Activated T-helper 2 cell treated with anti-CD3 and anti-CD28 coated beads, Interferon-gamma antibody, Interleukin-2, Interleukin-4, amounts not matched to agents 10 μg/mL and 5 μg/mL and 100 μg/mL, durations not matched to agents 14 hours and 24 hours and 36 hours (primary cell): ENCODE measurements around the gene SGCD. TPM values are rescaled to one million over a fixed set of nuclear protein-coding genes. Genes with fewer than 3 reads are reported as not detected.
A peak's percentile ranks its signal among the peaks of the same experiment; 100 is the strongest.

Experiments used
- DNase-seq: peaks from one replicate; pipeline ENCODE4 v3.0.0; 2021; ENCODE audit warnings: low spot score
- H3K27ac Mint-ChIP-seq: one replicate; pipeline ENCODE4 v1.8.0; 2021; ENCODE audit warnings: mixed read lengths
- H3K27me3 Mint-ChIP-seq: one replicate; pipeline ENCODE4 v1.8.0; 2021; ENCODE audit warnings: low read depth, mixed read lengths
- H3K36me3 Mint-ChIP-seq: one replicate; pipeline ENCODE4 v1.8.0; 2021; ENCODE audit warnings: low read depth, mixed read lengths
- H3K4me1 Mint-ChIP-seq: one replicate; pipeline ENCODE4 v1.8.0; 2021; ENCODE audit warnings: low read depth, mixed read lengths
- H3K4me3 Mint-ChIP-seq: one replicate; pipeline ENCODE4 v1.8.0; 2021; ENCODE audit warnings: low read depth, mild to moderate bottlenecking, moderate library complexity, mixed read lengths
- H3K9me3 Mint-ChIP-seq: one replicate; pipeline ENCODE4 v1.8.0; 2021; ENCODE audit warnings: mixed read lengths
- intact Hi-C: fragments of 100-400 bp; cut with micrococcal nuclease; formaldehyde crosslinking; loops from one replicate; pipeline ENCODE4 v1.15.1; 2023
- total RNA-seq: library from RNA; stranded (reverse); gene quantifications from 2 replicates; pipeline ENCODE4 v1.2.3, GENCODE V29; 2022

The SGCD gene
- total RNA-seq, 1 donor from 2014 or later = not detected

DNA sequence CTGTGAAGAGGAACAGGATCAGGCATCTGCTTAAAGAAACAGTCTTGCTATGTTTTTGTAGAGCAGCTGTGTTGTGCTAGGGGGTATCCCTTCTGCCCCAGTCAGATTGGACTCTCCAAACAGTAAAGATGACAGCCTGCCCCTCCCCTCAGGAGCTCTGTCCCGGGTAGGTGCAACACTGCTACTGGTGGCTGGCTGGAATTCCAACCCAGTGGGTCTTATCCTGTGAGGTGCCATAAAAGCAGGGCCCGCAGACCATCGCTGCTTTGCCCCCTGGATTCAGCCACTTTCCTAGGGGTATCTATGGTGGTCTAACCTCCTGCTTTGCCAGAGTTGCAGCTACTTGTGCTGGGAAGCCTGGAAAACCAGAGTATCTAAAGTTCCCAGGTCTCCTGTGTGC, 408.5 kb downstream of the SGCD start:
- H3K36me3 Mint-ChIP-seq = no peaks in the 10 kb centered on the region
- no peak overlapping the region for H3K27ac Mint-ChIP-seq
- intact Hi-C loops = no loop called here
- no peaks in the 10 kb centered on the region for H3K4me1 Mint-ChIP-seq
- H3K9me3 Mint-ChIP-seq = no peaks in the 10 kb centered on the region
- peaks cover 20% of the 10 kb centered on the region for H3K27me3 Mint-ChIP-seq
- DNase-seq = no peak
- H3K4me3 Mint-ChIP-seq = no peak overlapping the region

DNA sequence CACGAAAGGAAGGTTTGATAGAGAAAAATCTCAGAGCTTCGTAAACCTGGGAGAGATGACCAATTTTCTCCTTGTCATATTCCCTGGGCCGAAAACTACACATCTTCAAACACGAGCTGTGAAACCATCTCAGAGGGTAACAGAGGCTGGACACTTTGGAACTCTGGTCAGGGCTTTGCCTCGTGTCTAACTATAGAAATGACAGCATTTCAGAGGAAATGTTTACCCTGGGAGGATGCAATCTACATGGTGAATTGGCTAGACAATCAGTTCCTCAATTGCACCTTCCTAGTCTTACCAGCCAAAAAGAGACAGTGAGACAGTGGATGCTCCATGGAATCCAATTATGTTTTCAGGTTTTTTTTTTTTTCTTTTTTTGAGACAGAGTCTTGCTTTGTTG, 414.6 kb downstream of the SGCD start:
- Mint-ChIP-seq H3K9me3 (no peaks in the 10 kb centered on the region), H3K27ac (no peak overlapping the region), H3K4me3 (no peak overlapping the region), H3K36me3 (no peaks in the 10 kb centered on the region), H3K27me3 (peaks cover 11% of the 10 kb centered on the region), H3K4me1 (no peaks in the 10 kb centered on the region)
- no peak for DNase-seq
- intact Hi-C loops = no loop called here

DNA sequence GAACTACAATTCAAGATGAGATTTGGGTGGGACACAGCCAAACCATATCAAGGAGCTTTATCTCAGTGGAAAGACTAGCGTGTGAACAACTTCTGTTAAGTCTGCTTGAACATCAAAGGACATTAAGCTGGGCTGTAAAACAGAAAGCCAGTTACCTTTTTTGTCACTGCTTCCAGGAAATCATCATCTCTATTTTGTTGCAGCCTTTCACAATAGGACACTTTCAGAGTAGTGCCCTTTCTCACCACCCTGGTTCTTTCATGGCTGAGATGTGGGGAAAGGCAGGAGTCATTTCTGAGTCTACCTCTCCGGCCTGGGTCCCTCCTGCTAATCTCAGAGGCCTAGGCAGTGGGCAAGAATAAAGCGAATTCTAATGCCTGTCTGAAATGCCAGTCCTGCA, 426.9 kb downstream of the SGCD start:
- no peak overlapping the region for H3K4me3 Mint-ChIP-seq
- peaks cover 4% of the 10 kb centered on the region for H3K27me3 Mint-ChIP-seq
- DNase-seq = no peak
- intact Hi-C loops = no loop called here
- H3K4me1 Mint-ChIP-seq = peaks cover 9% of the 10 kb centered on the region
- peak overlapping the region; percentile 42 for H3K27ac Mint-ChIP-seq
- H3K9me3 Mint-ChIP-seq = no peaks in the 10 kb centered on the region
- H3K36me3 Mint-ChIP-seq = no peaks in the 10 kb centered on the region

DNA sequence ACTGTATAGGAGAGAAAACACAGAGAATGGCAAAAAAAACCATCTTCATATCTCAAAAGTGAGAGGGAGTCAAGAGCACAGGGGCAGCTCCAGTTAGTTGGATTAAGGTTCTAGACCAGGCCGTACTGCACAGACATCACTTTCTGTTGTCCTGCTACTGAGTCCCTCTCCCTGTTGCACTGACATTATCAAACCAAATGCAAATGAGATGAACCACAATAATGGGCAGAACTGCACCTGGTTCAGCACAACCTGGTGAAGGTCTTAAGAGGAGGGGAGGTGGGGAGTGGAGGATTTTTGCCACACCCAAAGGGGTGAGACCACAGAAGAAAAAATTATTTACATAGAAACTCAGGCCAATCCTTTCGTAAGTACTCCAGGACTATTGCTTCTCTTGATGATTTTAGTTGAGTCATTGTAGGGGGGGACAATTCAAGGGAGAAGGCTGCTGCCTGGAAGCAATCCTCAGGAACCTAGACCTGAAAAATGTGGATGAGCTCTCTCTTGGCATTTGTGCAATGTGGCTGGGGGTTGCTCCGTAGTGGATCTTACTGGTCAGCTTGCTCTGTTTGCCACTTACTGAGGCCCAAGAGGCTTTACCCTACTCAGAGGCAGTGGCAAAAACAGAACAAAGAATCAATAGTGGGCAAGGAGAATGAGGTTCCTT, 428.6 kb downstream of the SGCD start:
- Mint-ChIP-seq H3K36me3 (no peaks in the 10 kb centered on the region), H3K4me1 (peaks cover 9% of the 10 kb centered on the region), H3K9me3 (no peaks in the 10 kb centered on the region), H3K27ac (no peak overlapping the region), H3K4me3 (no peak overlapping the region), H3K27me3 (no peaks in the 10 kb centered on the region)
- DNase-seq = no peak
- intact Hi-C loops = no loop called here

DNA sequence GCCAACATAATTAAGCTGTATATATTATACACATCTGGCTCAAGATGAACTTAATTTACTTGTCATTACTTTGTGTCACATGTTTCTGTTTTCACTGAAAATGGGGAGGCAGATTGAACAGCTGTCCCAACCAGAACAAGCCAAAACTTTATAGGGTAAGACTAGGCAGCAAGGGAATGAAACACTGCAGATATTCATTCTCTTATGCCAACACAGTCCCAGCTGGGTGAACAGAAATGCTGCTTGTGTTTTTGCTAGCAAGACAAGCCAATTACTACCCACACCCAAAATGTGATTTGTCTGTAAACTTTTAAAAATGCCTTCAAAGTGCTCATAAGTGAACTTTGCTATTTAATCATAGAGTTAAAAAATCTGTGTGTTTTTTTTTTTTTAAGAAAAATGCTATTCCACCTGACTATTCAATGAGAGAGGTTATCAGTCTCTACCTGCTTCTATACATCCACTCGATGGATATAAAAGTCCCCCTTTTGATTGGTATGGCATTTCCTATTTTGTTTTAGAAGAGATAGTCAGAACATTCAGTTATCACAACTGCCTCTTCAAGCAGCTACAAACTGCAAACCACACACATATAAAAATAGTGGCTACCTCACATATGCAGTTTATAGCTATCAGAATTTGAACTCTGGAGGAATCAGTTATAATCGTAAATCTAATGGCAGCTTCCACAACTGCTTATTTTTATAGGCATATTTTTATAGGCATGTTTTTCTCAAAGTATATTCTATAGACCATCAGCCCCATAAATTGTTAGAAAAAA, 431.2 kb downstream of the SGCD start:
- Mint-ChIP-seq H3K4me1 (peaks cover 8% of the 10 kb centered on the region), H3K27ac (no peak overlapping the region), H3K27me3 (no peaks in the 10 kb centered on the region), H3K36me3 (no peaks in the 10 kb centered on the region), H3K9me3 (no peaks in the 10 kb centered on the region), H3K4me3 (no peak overlapping the region)
- intact Hi-C loops = no loop called here
- DNase-seq = no peak

DNA sequence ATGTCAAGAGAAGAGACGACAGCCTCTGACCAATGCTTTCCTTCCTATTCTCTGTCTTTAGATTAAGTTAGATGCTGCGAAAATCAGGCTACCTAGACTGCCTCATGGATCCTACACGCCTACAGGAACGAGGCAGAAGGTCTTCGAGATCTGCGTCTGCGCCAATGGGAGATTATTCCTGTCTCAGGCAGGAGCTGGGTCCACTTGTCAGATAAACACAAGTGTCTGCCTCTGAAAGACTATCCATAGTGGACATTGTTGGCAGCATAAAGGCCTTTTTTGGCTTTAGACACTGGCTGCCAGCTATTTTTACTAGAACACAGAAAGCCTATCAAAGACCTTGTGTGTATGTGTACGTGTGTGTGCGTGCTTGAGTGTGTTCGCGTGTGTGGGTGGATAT, 432.2 kb downstream of the SGCD start:
- Mint-ChIP-seq H3K4me3 (no peak overlapping the region), H3K36me3 (no peaks in the 10 kb centered on the region), H3K27me3 (no peaks in the 10 kb centered on the region), H3K4me1 (peaks cover under 1% of the 10 kb centered on the region), H3K9me3 (no peaks in the 10 kb centered on the region), H3K27ac (no peak overlapping the region)
- no peak for DNase-seq
- intact Hi-C loops = no loop called here

DNA sequence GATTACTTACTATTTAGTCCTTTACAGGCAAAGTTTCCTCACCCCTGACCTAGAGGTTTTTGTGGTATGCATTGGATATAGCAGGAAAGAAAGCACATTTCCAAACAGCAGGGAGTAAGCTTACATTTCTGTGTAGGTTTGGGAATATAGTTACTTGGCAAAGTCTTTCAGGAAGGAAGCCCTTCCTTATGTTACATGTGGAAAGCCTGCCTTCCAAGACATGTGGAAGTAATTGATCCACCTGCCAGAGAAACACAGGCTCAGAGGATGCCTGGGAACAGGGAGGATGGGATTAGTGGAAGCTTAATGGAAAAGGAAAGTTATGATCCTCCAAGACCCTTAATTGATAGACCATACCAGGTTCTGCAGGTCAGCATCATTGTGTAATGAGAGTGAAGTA, 435.8 kb downstream of the SGCD start:
- peaks cover 2% of the 10 kb centered on the region for H3K4me1 Mint-ChIP-seq
- H3K9me3 Mint-ChIP-seq = no peaks in the 10 kb centered on the region
- no peak overlapping the region for H3K27ac Mint-ChIP-seq
- no peaks in the 10 kb centered on the region for H3K36me3 Mint-ChIP-seq
- DNase-seq = no peak
- peaks cover 3% of the 10 kb centered on the region for H3K27me3 Mint-ChIP-seq
- no peak overlapping the region for H3K4me3 Mint-ChIP-seq
- intact Hi-C loops = no loop called here

DNA sequence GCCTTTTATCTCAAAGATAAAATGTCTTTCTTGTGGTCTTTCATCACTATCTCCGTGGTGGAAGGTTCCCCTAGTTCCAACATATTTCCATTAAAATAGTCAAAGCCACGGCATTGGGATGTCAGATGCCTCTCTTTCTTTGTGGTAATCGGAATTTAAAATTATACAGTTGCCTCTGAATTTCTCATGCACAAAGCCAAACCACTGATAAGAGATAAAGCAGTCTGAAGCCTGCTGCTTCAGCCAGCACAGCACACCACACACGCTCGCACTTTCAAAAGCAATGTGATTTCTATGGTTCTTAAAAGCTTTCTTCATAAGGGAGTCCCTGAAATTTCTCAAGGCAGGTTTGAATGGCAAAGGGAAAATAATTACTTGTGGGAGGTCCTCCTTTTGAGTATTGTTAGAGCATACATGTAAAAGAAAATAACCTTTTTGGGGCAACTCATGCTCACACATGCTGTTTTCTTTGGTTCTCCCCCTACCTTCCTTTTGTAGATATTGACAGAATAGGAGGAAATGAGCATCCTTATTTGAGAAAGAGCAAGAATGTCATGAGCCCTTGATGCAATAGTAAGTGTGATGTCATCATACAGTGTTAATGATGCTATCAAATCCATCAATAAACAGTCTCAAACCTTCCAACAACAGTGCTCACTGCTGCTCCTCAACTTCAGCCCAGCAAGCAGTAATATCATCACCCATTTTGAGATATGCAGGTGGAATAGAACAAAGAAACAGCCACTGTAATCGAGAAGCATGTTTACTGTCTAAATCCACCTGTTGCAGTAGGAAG, 437.4 kb downstream of the SGCD start:
- Mint-ChIP-seq H3K27me3 (peaks cover 7% of the 10 kb centered on the region), H3K4me3 (no peak overlapping the region)

DNA sequence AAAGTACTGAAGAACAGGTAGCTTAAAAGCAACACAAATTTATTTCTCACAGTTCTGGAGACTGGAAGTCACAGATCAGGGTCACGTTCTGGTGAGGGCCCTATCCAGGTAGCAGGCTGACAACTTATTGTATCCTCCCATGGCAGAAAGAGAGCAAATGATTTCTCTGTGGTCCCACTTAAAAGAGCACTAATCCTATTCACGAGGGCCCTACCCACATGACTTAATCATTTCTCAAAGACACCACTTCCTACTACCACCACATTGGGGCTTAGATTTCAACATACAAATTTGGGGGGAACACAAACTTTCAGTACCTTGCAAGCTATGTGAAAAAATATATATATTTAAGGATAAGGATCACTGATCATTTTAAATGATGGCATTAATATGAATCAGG, 447.3 kb downstream of the SGCD start:
- no peak for DNase-seq
- Mint-ChIP-seq H3K4me1 (peaks cover 2% of the 10 kb centered on the region), H3K27ac (no peak overlapping the region), H3K36me3 (no peaks in the 10 kb centered on the region), H3K4me3 (no peak overlapping the region), H3K9me3 (no peaks in the 10 kb centered on the region), H3K27me3 (peaks cover 5% of the 10 kb centered on the region)
- intact Hi-C loops = no loop called here

More for the DNA sequence above, 437.4 kb downstream of the SGCD start:
- Mint-ChIP-seq H3K36me3 (no peaks in the 10 kb centered on the region), H3K27ac (no peak overlapping the region), H3K9me3 (no peaks in the 10 kb centered on the region), H3K4me1 (peaks cover 2% of the 10 kb centered on the region)
- intact Hi-C loops = no loop called here
- no peak for DNase-seq

DNA sequence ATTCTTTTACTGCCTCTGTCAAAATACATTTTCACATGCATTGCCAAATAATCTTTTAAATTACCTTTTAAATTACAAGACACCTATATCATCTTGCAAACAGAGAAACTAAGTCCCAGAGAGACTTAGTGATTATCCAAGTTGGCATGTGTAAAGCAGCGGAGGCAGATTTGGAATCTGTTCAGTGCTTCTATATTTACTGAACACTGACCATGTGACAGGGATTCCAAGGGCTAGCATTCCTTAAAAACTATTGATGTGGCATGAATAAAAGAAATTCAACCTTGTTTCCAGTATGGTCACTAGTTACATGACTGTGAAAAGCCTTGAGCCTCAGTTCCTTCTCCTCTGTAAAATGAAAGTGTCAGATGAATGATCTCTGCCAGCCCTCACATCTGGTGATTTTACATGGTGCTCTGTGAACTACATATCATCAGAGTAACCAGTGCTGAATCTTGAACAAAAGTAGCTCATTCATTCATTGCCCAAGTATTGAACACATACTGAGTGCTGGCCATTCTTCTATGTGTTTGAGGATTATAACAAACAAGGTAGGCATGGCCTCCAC, 451.3 kb downstream of the SGCD start:
- H3K9me3 Mint-ChIP-seq = no peaks in the 10 kb centered on the region
- no peaks in the 10 kb centered on the region for H3K27me3 Mint-ChIP-seq
- H3K36me3 Mint-ChIP-seq = no peaks in the 10 kb centered on the region
- intact Hi-C loops = no loop called here
- no peak overlapping the region for H3K27ac Mint-ChIP-seq
- H3K4me3 Mint-ChIP-seq = no peak overlapping the region
- peaks cover 3% of the 10 kb centered on the region for H3K4me1 Mint-ChIP-seq
- DNase-seq = no peak

DNA sequence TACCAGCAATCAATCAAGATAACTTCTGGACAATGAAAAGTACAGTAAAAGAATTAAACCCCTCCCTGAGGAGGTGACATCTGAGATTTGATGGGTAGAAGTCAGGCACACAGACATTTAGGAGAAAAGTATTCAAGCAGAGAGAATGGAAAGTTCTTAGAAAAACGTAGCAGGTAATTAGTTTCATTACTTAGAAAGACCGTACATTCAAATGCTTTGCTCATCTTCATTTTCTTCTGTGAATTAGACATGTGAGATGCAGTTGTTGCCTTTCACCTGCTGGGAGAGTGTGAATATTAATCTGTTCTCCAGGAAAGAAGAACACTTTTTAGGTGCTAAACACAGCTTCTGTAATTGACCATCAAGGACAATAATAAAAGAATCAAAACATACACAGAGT, 451.8 kb downstream of the SGCD start:
- intact Hi-C loops = no loop called here
- no peak overlapping the region for H3K27ac Mint-ChIP-seq
- H3K27me3 Mint-ChIP-seq = no peaks in the 10 kb centered on the region

DNA sequence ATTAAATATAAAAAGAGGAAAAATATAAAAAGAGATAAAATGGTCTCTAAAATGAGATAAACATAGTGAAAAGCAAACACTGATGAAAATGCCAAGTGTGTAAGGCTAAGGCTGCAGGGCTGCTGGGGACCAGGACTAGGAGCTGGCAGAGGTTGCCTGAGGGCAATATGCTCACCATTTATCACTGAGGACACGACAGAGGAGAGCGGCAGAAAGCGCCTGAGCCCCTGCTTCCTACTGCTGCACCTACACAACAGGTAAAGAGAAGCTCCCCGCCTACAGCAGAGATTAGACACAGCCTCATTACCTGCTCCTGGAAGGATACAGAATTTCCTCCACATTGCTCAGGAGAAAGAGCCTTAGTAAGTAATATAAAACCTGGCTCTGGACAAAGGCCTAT, 452.5 kb downstream of the SGCD start:
- Mint-ChIP-seq H3K36me3 (no peaks in the 10 kb centered on the region), H3K4me1 (peaks cover 3% of the 10 kb centered on the region), H3K27ac (no peak overlapping the region), H3K27me3 (peaks cover 4% of the 10 kb centered on the region), H3K9me3 (peaks cover 3% of the 10 kb centered on the region), H3K4me3 (no peak overlapping the region)
- intact Hi-C loops = no loop called here
- no peak for DNase-seq

More for the DNA sequence above, 451.8 kb downstream of the SGCD start:
- peaks cover 3% of the 10 kb centered on the region for H3K4me1 Mint-ChIP-seq
- H3K36me3 Mint-ChIP-seq = no peaks in the 10 kb centered on the region
- H3K9me3 Mint-ChIP-seq = no peaks in the 10 kb centered on the region
- no peak overlapping the region for H3K4me3 Mint-ChIP-seq
- DNase-seq = no peak

DNA sequence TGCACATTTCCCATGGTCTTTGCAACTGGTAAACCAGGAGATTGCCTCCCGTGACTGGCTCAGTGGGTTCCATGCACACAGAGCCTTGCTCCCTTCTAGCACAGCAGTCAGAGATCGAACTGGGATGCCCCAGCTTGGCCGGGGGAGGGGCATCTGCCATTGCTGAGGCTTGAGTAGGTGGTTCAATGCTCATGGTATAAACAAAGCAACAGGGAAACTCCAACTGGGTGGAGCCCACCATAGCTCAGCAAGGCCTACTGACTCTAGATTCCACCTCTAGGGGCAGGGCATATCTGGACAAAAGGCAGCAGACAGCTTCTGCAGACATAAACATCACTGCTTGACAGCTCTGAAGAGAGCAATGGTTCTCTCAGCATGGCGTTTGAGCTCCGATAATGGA, 456.1 kb downstream of the SGCD start:
- intact Hi-C loops = no loop called here
- no peak overlapping the region for H3K27ac Mint-ChIP-seq
- no peak for DNase-seq
- H3K4me1 Mint-ChIP-seq = peaks cover 3% of the 10 kb centered on the region
- H3K4me3 Mint-ChIP-seq = no peak overlapping the region
- peaks cover 8% of the 10 kb centered on the region for H3K9me3 Mint-ChIP-seq
- no peaks in the 10 kb centered on the region for H3K36me3 Mint-ChIP-seq
- H3K27me3 Mint-ChIP-seq = peaks cover 15% of the 10 kb centered on the region
